Measurements from ENCODE around the gene FSCN2. TPM values are rescaled to one million over a fixed set of nuclear protein-coding genes. Genes with fewer than 3 reads are reported as not detected.
A peak's percentile ranks its signal among the peaks of the same experiment; 100 is the strongest.

The FSCN2 gene
- total and polyA plus RNA-seq, 10 of the 15 experiments (the other 5 are each of a cell fraction or from before 2014, with no cell fraction given): 0.12 to 2.1 (median 0.65) TPM; not detected in 3

DNA sequence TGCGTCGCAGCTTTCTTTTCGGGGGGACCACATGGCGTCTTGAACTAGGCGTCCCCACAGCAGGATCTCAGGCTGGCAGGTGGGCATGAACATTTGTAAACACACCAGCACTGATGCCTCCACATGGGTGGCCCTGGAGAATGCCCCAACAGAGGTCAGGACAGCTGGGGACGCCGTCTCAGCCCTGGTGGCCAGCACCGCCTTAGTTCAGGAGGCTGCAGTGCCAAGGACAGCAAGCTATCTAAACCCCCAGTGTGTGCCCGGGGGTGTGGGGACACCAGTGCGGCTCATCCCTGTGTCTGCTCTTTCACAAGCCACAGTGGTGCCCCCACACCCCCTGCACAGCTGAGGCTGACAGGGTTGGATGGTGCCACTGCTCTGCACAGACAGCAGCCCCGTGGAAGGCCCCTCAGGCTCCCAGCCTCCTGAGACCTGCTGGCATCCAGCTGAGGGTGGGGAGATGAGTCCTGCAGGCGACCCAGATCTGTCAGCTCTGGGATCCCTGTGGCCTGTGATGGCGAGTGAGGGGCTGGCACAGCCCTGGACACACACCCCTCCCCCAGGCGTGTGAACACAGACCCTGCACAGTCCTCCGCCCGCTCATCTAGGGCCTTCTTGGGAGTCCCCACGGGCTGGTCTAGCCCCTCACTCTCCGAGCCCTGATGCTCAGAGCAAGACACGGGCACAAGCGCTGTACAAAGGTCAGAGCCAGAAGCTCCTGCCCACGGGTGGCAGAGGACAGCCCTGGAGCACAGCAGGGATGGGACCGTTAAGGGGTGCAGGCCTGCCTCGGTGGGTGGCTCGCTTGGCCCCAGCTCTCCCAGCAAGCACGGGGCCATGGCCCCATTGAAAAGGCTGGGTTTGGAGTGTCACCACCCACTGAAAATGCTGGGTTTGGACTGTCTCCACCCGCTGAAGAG lies 10.7 kb downstream of the FSCN2 start:
- H4K20me1 ChIP-seq (ENCODE audit: control insufficient read depth, insufficient read depth): no peaks in the 10 kb centered on the region
- DNase-seq (ENCODE audit: low read depth, low spot score) (no peak), ATAC-seq (no peak), FAIRE-seq (no peak)
- intact Hi-C loops (cut with micrococcal nuclease; ENCODE audit: unreplicated experiment): no loop called here
- no peak for TF ChIP-seq BCL11A (IDR thresholded peaks at IDR 0.05; ENCODE audit: low read depth, low read length)
- TF ChIP-seq, protein P1, sequence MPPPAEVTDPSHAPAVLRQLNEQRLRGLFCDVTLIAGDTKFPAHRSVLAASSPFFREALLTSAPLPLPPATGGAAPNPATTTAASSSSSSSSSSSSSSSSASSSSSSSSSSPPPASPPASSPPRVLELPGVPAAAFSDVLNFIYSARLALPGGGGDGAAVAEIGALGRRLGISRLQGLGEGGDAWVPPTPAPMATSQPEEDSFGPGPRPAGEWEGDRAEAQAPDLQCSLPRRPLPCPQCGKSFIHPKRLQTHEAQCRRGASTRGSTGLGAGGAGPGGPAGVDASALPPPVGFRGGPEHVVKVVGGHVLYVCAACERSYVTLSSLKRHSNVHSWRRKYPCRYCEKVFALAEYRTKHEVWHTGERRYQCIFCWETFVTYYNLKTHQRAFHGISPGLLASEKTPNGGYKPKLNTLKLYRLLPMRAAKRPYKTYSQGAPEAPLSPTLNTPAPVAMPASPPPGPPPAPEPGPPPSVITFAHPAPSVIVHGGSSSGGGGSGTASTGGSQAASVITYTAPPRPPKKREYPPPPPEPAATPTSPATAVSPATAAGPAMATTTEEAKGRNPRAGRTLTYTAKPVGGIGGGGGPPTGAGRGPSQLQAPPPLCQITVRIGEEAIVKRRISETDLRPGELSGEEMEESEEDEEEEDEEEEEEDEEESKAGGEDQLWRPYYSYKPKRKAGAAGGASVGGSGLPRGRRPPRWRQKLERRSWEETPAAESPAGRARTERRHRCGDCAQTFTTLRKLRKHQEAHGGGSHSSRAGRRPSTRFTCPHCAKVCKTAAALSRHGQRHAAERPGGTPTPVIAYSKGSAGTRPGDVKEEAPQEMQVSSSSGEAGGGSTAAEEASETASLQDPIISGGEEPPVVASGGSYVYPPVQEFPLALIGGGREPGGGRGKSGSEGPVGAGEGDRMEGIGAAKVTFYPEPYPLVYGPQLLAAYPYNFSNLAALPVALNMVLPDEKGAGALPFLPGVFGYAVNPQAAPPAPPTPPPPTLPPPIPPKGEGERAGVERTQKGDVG (CRISPR knock-in tag; IDR thresholded peaks at IDR 0.05): no peak
- TF ChIP-seq, protein P2, sequence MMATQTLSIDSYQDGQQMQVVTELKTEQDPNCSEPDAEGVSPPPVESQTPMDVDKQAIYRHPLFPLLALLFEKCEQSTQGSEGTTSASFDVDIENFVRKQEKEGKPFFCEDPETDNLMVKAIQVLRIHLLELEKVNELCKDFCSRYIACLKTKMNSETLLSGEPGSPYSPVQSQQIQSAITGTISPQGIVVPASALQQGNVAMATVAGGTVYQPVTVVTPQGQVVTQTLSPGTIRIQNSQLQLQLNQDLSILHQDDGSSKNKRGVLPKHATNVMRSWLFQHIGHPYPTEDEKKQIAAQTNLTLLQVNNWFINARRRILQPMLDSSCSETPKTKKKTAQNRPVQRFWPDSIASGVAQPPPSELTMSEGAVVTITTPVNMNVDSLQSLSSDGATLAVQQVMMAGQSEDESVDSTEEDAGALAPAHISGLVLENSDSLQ (IDR thresholded peaks at IDR 0.05): no peak
- TF ChIP-seq POLR2A (IDR thresholded peaks at IDR 0.05; ENCODE audit: low read depth, low read length): peak; percentile 57; the same call in 1 of the 2 replicates
- TF ChIP-seq JUND (IDR thresholded peaks at IDR 0.05; ENCODE audit: low read depth, low read length): no peak
- no peak for TF ChIP-seq PAX8 (IDR thresholded peaks at IDR 0.05)
- TF ChIP-seq SRF (IDR thresholded peaks at IDR 0.05; ENCODE audit: low read depth in 2 of 2, low read length in 2 of 2): no peak
- no peak for TF ChIP-seq KAT2A (conservative IDR thresholded peaks at IDR 0.05; ENCODE audit: control insufficient read depth, low read depth, low read length)
- TF ChIP-seq ATF7 (IDR thresholded peaks at IDR 0.05; ENCODE audit: low read depth): no peak
- 0 out of 2 replicates have a peak, but pooled peaks have one; percentile 28 for TF ChIP-seq PML (IDR thresholded peaks at IDR 0.05; ENCODE audit: low read length)
- no peak overlapping the region for H3K9ac ChIP-seq (ENCODE audit: control insufficient read depth, insufficient read depth, low read length)
- H3K9me3 ChIP-seq (replicated peaks; ENCODE audit: control insufficient read depth, insufficient read depth, low read length): no peaks in the 10 kb centered on the region
- no peak overlapping the region for H2AFZ ChIP-seq (ENCODE audit: control insufficient read depth, low read depth, low read length)
- 81% methylated on average over 26 of the region's 26 CpGs for WGBS (ENCODE audit: insufficient coverage, insufficient replicate concordance, low lambda C conversion rate, missing lambda C conversion rate)
- no TSS peak for BruUV-seq (replicated peaks)
- POLR2A ChIA-PET: no interaction called here
- H3K27me3 ChIP-seq (replicated peaks in 1 of 2; ENCODE audit: control insufficient read depth in 2 of 2, insufficient read depth in 2 of 2, low read length in 1 of 2): no peaks in the 10 kb centered on the region; a peak in 2 of 4 replicates
- H3K4me3 ChIP-seq: no peak overlapping the region
- no peak overlapping the region for H3K4me2 ChIP-seq (ENCODE audit: control insufficient read depth, insufficient read depth)
- CTCF ChIA-PET: interaction anchor here (1.5 to 2.2 kb wide), 2 partner anchors 20 to 54 kb away, joined by 4 to 5 read pairs; no protein-coding TSS in a partner anchor
- RAD21 ChIA-PET (ENCODE audit: unreplicated experiment): interaction anchor here (0.7 kb wide), 1 partner anchor 245 kb away, joined by 3 read pairs; no protein-coding TSS in a partner anchor
- no peak overlapping the region for H3K27ac ChIP-seq (ENCODE audit: control insufficient read depth, insufficient read depth)
- H3K79me2 ChIP-seq (ENCODE audit: control insufficient read depth, insufficient read depth, low read length): no peaks in the 10 kb centered on the region
- no peaks in the 10 kb centered on the region for H3K4me1 ChIP-seq (ENCODE audit: control insufficient read depth, insufficient read depth, low read length)
- SMC1A ChIA-PET (ENCODE audit: uncharacterized antibody, unreplicated experiment): interaction anchor here (0.5 kb wide), 1 partner anchor 9 kb away, joined by 3 read pairs; no protein-coding TSS in a partner anchor
- in situ Hi-C loops (cut with MboI): no loop called here
- H3K36me3 ChIP-seq (ENCODE audit: control insufficient read depth in 2 of 2, insufficient read depth in 2 of 2, low read length in 1 of 2): peaks cover 0 to 9% of the 10 kb centered on the region in 2 experiments; a peak in 2 of 4 replicates

All from GM12878 (cell line).